ENCODE results near the gene SAP30BP.

DNA sequence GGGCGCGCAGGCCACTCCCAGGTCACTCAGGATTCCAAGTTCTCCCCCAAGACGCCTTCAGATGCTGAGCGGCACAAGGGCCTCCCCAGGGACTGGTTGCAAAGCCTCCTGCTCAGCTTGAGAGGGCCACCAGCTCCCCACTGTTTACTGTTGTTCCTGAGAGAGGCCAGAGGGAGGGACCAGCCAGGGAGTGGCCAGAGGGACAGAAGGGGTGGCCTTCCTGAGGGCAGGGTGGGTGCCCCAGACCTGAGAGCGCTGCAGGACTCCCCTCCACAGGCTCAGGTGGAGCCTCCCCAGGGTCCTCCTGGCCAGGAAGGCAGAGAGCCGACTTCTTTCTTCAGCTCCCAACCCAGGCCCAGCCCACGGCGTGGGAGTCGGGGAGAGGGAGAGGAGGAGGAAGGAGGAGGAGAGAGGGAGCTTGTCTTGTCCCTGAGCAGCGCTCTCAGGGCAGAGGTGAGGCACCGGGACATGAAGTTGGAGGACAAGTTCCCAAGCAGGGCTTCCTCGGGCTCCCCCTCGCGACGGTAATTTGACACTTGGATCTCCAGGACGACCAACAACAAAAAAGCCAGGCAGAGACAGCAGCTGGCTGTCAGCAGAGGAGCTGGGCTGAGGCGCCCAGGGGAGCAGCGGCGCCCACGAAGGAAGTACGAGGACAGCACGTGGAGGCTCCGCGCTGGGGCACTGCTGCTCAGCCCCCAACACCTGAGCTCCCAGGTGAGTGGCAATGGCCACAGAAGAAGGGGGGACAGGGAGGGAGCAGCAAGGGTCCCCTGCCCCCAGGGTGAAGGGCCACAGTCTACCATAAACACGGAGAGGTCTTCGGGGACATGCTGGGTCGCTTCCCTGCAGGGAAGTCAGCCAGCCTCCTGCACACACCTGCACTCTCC is 33.4 kb upstream of the SAP30BP start:
- TF ChIP-seq EZH2 (IDR thresholded peaks at IDR 0.05) (no peak), CTCF (IDR thresholded peaks at IDR 0.05) (peak; percentile 69), EZH2phosphoT487 (IDR thresholded peaks at IDR 0.05) (no peak)

All from neural progenitor cell (in vitro differentiated cells).